Activated CD8-positive, alpha-beta T cell treated with anti-CD3 and anti-CD28 coated beads for 36 hours (primary cell): ENCODE data around the gene CENPB. TPM values are rescaled to one million over a fixed set of nuclear protein-coding genes. Genes with fewer than 3 reads are reported as not detected.
A peak's percentile ranks its signal among the peaks of the same experiment; 100 is the strongest.

Source experiments
- ATAC-seq: fragments of 200-7000 bp; cut with Tn5 transposase; one replicate; pipeline ENCODE4 v1.10.0; 2021; ENCODE audit warnings: mild to moderate bottlenecking, moderate library complexity
- CTCF ChIA-PET: fragments of 350-600 bp; sonication (Branson Sonifier 250); formaldehyde crosslinking; loops from one replicate; lab custom pipeline; 2021; ENCODE audit warnings: antibody characterized with exemption; lab: Charles Lee
- POLR2A ChIA-PET: fragments of 350-600 bp; sonication (Branson Sonifier 250); formaldehyde crosslinking; loops from one replicate; lab custom pipeline; 2021; ENCODE audit warnings: antibody characterized with exemption; lab: Charles Lee
- DNase-seq: peaks from one replicate; pipeline ENCODE4 v3.0.0-alpha.2; 2020
- H3K27ac Mint-ChIP-seq: one replicate; pipeline ENCODE4 v1.8.0; 2021; ENCODE audit warnings: mild to moderate bottlenecking, mixed read lengths
- H3K27me3 Mint-ChIP-seq: one replicate; pipeline ENCODE4 v1.8.0; 2021; ENCODE audit warnings: mixed read lengths
- H3K36me3 Mint-ChIP-seq: one replicate; pipeline ENCODE4 v1.8.0; 2021; ENCODE audit warnings: low read depth, mixed read lengths
- H3K4me1 Mint-ChIP-seq: one replicate; pipeline ENCODE4 v1.8.0; 2021; ENCODE audit warnings: low read depth, mixed read lengths
- H3K4me3 Mint-ChIP-seq: one replicate; pipeline ENCODE4 v1.8.0; 2021; ENCODE audit warnings: mild to moderate bottlenecking, moderate library complexity, mixed read lengths
- H3K9me3 Mint-ChIP-seq: one replicate; pipeline ENCODE4 v1.8.0; 2021; ENCODE audit warnings: mixed read lengths
- CTCF ChIP-seq: fragments of 200-600 bp; IDR thresholded peaks from one replicate; pipeline ENCODE4 v1.8.0; 2022; ENCODE audit warnings: antibody characterized with exemption, mild to moderate bottlenecking
- intact Hi-C: fragments of 100-400 bp; cut with micrococcal nuclease; formaldehyde crosslinking; loops from one replicate; pipeline ENCODE4 v1.10.0; 2022
- total RNA-seq, 2 experiments: library from RNA; stranded (reverse); gene quantifications; one replicate each; pipeline ENCODE4 v1.2.3, GENCODE V29; 2021

Gene CENPB
- total RNA-seq, 2 experiments from 2014 or later, result 35.0 to 35.4 TPM

DNA sequence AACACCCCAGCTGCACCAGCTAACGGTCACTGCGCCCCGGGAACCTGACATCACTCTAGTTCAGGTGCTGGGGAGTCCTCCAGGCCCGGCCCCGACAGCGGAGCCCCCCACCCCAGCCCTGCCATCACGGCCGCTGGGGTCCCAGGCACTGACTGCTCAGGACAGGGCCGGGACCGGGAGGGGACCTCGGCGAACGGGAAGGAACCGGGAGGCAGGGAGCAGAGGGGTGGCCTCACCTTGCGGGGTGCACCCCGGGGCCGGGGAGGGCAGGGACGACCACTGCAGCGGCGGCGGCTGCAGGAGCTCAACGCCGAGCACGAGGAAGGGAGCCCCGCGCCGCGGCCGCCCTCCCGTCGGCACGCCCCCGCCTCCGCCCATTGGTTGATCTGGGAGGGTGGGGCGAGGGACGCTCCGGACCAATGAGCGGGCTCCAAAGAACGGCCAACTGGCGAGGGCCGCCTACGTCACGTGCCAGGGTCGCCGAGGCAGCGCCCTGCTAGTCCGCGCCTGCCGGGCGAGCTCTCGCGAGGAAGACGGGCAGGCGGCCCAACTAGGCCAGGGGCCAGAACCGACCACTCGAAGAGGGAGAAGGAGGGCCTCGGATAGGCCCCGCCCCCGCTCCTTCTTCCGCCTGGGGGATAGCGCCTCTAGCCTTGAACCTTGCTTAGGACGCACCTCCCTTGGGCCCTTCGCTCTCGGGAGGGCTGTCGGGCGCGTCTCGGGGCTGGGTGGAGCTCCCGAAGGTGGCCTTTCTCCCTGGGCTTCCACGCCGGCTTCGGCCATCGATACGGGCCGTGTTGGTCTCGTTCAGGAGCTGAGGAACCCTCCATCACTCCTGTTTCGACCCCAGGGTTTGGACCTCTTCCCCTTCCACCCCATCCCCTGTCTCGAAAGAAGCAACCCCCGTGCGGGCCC is 18.9 kb downstream of the CENPB start, which contains the start of gene ADISSP:
ADISSP (minus strand) TSS at position 327 of the 915 bp plus-strand sequence. CDS start 7,653 bp downstream, outside the sequence.
- no peak for TF ChIP-seq CTCF
- peak; percentile 91 for ATAC-seq
- H3K9me3 Mint-ChIP-seq, result no peaks in the 10 kb centered on the region
- intact Hi-C loops, result no loop called here
- peak within 1 kb of the TSS; percentile 95 for H3K27ac Mint-ChIP-seq
- H3K36me3 Mint-ChIP-seq, result no peaks in the 10 kb centered on the region
- peaks cover 26% of the 10 kb centered on the region for H3K4me1 Mint-ChIP-seq
- H3K4me3 Mint-ChIP-seq, result peak within 1 kb of the TSS; percentile 87
- peak; percentile 99 for DNase-seq
- ChIA-PET POLR2A (interaction anchor here (0.7 to 3.4 kb wide), 16 partner anchors 10 to 411 kb away, joined by 3 to 32 read pairs (median 4); partner anchors contain the start of genes AP5S1, CENPB and MAVS), CTCF (interaction anchor here (0.6 to 4.3 kb wide), 18 partner anchors 8 to 225 kb away, joined by 3 to 30 read pairs (median 3); partner anchors contain the start of genes AP5S1, CENPB and SPEF1)
- H3K27me3 Mint-ChIP-seq, result no peaks in the 10 kb centered on the region

GRCh38 chr20:3767110-3767426 is 19.5 kb downstream of the CENPB start:
- Mint-ChIP-seq H3K36me3 (no peaks in the 10 kb centered on the region), H3K27ac (peak overlapping the region; percentile 52), H3K27me3 (no peaks in the 10 kb centered on the region), H3K4me3 (peak overlapping the region; percentile 87), H3K9me3 (no peaks in the 10 kb centered on the region), H3K4me1 (peaks cover 26% of the 10 kb centered on the region)
- no peak for TF ChIP-seq CTCF
- POLR2A ChIA-PET, result interaction anchor here (0.9 to 3.4 kb wide), 9 partner anchors 9 to 81 kb away, joined by 3 to 32 read pairs (median 5); partner anchors contain the start of gene CENPB
- no peak for ATAC-seq
- intact Hi-C loops, result no loop called here
- CTCF ChIA-PET, result interaction anchor here (1.0 to 4.3 kb wide), 11 partner anchors 8 to 120 kb away, joined by 3 to 30 read pairs (median 8); partner anchors contain the start of genes AP5S1 and CENPB
- DNase-seq, result peak; percentile 43

DNA sequence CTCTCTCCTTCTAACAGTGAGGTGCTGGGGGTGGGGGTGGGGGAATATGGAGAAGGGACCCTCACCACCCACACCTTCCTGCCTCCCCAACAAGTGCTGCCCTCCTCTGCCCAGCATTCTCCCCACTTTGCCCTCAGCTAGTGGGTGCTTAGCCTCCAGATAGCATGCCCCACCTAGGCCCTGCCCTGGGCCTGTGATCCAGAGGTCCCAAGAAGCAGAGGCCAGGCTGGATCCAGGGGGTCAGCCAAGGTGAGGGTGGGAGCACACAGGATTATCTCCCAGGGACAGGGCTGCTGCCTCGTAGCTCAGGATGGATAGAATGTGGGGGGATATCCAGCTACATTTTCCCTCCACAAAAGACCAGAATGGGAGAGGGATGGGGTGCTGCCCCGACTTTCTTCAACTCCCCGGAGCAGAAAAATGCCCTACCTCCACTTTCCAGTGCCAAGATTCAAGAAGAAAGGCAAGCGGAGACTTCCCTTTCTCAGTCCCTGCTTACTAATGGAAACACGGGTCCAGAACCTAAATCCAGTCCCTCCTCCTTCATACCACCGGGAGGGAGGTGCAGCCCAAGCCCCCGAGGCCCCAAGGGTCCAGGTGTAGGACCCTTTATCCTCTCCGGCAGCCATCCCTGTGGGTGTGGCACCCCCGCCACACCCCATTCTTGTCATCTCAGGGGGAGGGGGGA is 20.0 kb downstream of the CENPB start:
- ChIA-PET POLR2A (interaction anchor here (0.6 to 3.4 kb wide), 7 partner anchors 12 to 81 kb away, joined by 3 to 32 read pairs (median 3); no protein-coding TSS in a partner anchor), CTCF (interaction anchor here (0.7 to 4.3 kb wide), 12 partner anchors 9 to 319 kb away, joined by 3 to 30 read pairs (median 6); partner anchors contain the start of genes AP5S1 and CENPB)
- TF ChIP-seq CTCF, result no peak
- ATAC-seq (no peak), DNase-seq (no peak)
- H3K27me3 Mint-ChIP-seq, result no peaks in the 10 kb centered on the region
- peak overlapping the region; percentile 87 for H3K4me3 Mint-ChIP-seq
- H3K9me3 Mint-ChIP-seq, result no peaks in the 10 kb centered on the region
- H3K36me3 Mint-ChIP-seq, result no peaks in the 10 kb centered on the region
- intact Hi-C loops, result no loop called here
- no peak overlapping the region for H3K27ac Mint-ChIP-seq
- H3K4me1 Mint-ChIP-seq, result peaks cover 26% of the 10 kb centered on the region

DNA sequence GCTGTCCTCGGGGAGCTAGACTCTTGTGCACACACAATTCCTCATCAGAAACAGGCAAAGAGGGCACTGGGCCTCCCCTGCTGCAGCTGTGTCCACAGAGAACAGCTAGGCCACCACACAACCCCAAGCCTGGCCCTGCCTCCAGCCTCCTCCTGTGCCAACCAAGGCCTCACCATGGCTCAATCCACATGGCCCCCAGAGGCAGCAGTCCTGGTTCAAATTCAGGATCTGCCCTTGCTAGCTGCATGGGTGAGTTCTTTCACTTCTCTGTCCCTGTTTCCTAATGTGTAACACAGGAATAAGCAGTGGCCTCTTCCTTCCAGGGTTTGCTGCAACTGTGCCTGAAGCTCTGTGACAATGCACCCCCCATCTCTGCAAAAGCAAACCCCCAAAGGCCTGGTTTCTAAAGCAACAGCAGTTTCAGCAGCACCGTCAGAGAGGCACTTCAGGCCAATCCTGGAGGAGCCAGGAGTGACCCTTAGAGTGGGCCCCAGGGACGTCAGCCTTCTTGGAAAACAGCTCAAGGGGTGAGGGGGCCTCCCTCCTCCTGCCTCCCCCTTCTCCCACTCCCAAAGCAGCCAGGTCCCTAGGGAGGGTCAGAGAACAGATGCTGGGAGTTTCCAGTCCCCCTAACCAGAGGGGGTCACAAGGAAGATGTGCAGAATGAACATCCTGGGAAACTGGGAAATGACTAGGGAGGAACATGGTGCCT is 21.2 kb downstream of the CENPB start:
- POLR2A ChIA-PET, result interaction anchor here (0.6 to 1.2 kb wide), 6 partner anchors 10 to 337 kb away, joined by 3 to 6 read pairs (median 3); partner anchors contain the start of gene CENPB
- intact Hi-C loops, result no loop called here
- Mint-ChIP-seq H3K9me3 (no peaks in the 10 kb centered on the region), H3K36me3 (no peaks in the 10 kb centered on the region), H3K4me3 (no peak overlapping the region), H3K27me3 (no peaks in the 10 kb centered on the region), H3K27ac (no peak overlapping the region), H3K4me1 (peaks cover 26% of the 10 kb centered on the region)
- TF ChIP-seq CTCF, result no peak
- CTCF ChIA-PET, result interaction anchor here (0.6 to 4.3 kb wide), 11 partner anchors 12 to 320 kb away, joined by 3 to 30 read pairs (median 5); partner anchors contain the start of gene CENPB
- ATAC-seq, result no peak
- no peak for DNase-seq
